Vagina (tissue), 2 donors: Measurements from ENCODE around the gene UBE4A.

Experiments used
- POLR2A ChIP-seq, 2 donors: fragments of 450-650 bp; IDR thresholded peaks; one replicate each; pipeline ENCODE4 v1.6.1; 2017; ENCODE audit warnings: antibody characterized with exemption in 2 of 2, mild to moderate bottlenecking in 2 of 2, moderate library complexity in 2 of 2
- POLR2AphosphoS5 ChIP-seq, 2 donors: sonication (generic); formaldehyde crosslinking; IDR thresholded peaks; one replicate each; pipeline ENCODE4 v1.9.0; 2017; ENCODE audit warnings: antibody characterized with exemption in 2 of 2, mild to moderate bottlenecking in 2 of 2, low read depth in 1 of 2; ENCODE audit not compliant: insufficient read depth in 1 of 2
- TF ChIP-seq, protein P1 (sequence below), 3 experiments: fragments of 450-650 bp in 2 of 3; fragments of 200-600 bp in 1 of 3; sonication (generic) in 1 of 3; IDR thresholded peaks; one replicate each; pipeline ENCODE4 v1.5.1; 2017 to 2019; ENCODE audit warnings: antibody characterized with exemption in 3 of 3, mild to moderate bottlenecking in 2 of 3, moderate library complexity in 2 of 3

DNA sequence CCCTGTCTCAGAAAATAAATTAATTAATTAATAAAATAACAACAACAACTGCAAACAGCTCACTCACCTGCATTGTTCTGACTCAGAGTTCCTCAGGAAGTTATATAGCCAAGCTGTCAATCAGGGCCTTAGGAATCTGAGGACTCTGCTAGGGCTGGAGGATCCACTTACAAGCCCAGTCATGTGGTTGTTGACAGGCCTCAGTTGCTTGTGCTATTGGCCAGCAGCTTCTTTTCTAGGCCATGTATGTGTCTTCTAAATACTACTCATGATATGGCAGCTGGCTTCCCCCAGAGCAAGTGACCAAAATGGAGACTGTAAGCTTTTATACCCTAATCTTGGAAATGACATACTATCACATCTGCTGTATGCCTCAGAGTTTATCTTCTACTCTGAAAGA is 21.2 kb downstream of the UBE4A start:
- TF ChIP-seq, protein P1, sequence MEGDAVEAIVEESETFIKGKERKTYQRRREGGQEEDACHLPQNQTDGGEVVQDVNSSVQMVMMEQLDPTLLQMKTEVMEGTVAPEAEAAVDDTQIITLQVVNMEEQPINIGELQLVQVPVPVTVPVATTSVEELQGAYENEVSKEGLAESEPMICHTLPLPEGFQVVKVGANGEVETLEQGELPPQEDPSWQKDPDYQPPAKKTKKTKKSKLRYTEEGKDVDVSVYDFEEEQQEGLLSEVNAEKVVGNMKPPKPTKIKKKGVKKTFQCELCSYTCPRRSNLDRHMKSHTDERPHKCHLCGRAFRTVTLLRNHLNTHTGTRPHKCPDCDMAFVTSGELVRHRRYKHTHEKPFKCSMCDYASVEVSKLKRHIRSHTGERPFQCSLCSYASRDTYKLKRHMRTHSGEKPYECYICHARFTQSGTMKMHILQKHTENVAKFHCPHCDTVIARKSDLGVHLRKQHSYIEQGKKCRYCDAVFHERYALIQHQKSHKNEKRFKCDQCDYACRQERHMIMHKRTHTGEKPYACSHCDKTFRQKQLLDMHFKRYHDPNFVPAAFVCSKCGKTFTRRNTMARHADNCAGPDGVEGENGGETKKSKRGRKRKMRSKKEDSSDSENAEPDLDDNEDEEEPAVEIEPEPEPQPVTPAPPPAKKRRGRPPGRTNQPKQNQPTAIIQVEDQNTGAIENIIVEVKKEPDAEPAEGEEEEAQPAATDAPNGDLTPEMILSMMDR (IDR thresholded peaks at IDR 0.05): no peak
- TF ChIP-seq POLR2A (IDR thresholded peaks at IDR 0.05) (no peak), POLR2AphosphoS5 (IDR thresholded peaks at IDR 0.05; ENCODE audit: insufficient read depth in 1 of 2, low read depth in 1 of 2) (no peak)
